Uterus (tissue), 4 donors: ENCODE data around the gene SLC25A48. TPM values are rescaled to one million over a fixed set of nuclear protein-coding genes. Genes with fewer than 3 reads are reported as not detected.

Source experiments
- DNase-seq, 2 donors: peaks; one replicate each; pipeline ENCODE4 v3.0.0-alpha.2; 2019 to 2020
- H3K27ac ChIP-seq, 2 donors: fragments of 200-600 bp; sonication (generic); 1 replicate in 1 of 2; 2 replicates in 1 of 2; pipeline ENCODE4 v1.5.1; 2016 to 2018
- H3K27me3 ChIP-seq, 2 donors: fragments of 200-600 bp; sonication (generic); one replicate each; pipeline ENCODE4 v1.5.1; 2018 to 2019; ENCODE audit warnings: control low read depth in 1 of 2
- H3K36me3 ChIP-seq, 2 donors: fragments of 200-600 bp; sonication (generic); one replicate each; pipeline ENCODE4 v1.5.1; 2019; ENCODE audit warnings: control low read depth in 1 of 2
- H3K4me1 ChIP-seq, 2 donors: fragments of 200-600 bp; sonication (generic); one replicate each; pipeline ENCODE4 v1.5.1; 2018 to 2019; ENCODE audit warnings: control low read depth in 1 of 2
- H3K4me3 ChIP-seq, 2 donors: fragments of 200-600 bp; sonication (generic); 1 replicate in 1 of 2; 2 replicates in 1 of 2; pipeline ENCODE4 v1.5.1; 2018 to 2019; ENCODE audit warnings: mild to moderate bottlenecking in 1 of 2
- H3K9me3 ChIP-seq, 2 donors: fragments of 200-600 bp; sonication (generic); one replicate each; pipeline ENCODE4 v1.5.1; 2019; ENCODE audit warnings: control low read depth in 1 of 2
- CTCF ChIP-seq, 4 experiments: fragments of 200-600 bp in 2 of 4; fragments of 450-650 bp in 2 of 4; sonication (generic) in 2 of 4; IDR thresholded peaks; one replicate each; pipeline ENCODE4 v1.5.1; 2016 to 2019; ENCODE audit warnings: antibody characterized with exemption in 4 of 4, mild to moderate bottlenecking in 2 of 4, moderate library complexity in 1 of 4
- POLR2A ChIP-seq, 2 donors: fragments of 450-650 bp; IDR thresholded peaks; one replicate each; pipeline ENCODE4 v1.6.1; 2016; ENCODE audit warnings: antibody characterized with exemption in 2 of 2, mild to moderate bottlenecking in 1 of 2, moderate library complexity in 1 of 2
- intact Hi-C: fragments of 100-400 bp; cut with DNase I; formaldehyde crosslinking; loops from one replicate; pipeline ENCODE4 v1.15.1; 2023; ENCODE audit warnings: low total_unique reads
- total RNA-seq, 4 donors: library from RNA; depleted of rRNA in 3 of 4; stranded (reverse); fragments of >200 nt in 3 of 4; gene quantifications; one replicate each; pipeline versions ENCODE4 v1.1.0 to v1.2.4, GENCODE V29; 2014 to 2023
- donor health status: DM: yes; HTN: yes; CAD: no.

The SLC25A48 gene
- total RNA-seq, 4 donors from 2014 or later = 0.14 TPM; not detected in 3

GRCh38 chr5:135850231-135850630 lies 15.8 kb downstream of the SLC25A48 start:
- H3K27ac ChIP-seq = no peak overlapping the region
- TF ChIP-seq CTCF (IDR thresholded peaks at IDR 0.05) = no peak
- TF ChIP-seq POLR2A (IDR thresholded peaks at IDR 0.05) = no peak

GRCh38 chr5:135850671-135851070 lies 16.2 kb downstream of the SLC25A48 start:
- H3K4me3 ChIP-seq = no peak overlapping the region
- DNase-seq = no peak
- intact Hi-C loops = no loop called here
- TF ChIP-seq POLR2A (IDR thresholded peaks at IDR 0.05) = no peak
- TF ChIP-seq CTCF (IDR thresholded peaks at IDR 0.05) = no peak
- no peak overlapping the region for H3K27ac ChIP-seq
- H3K27me3 ChIP-seq = no peaks in the 10 kb centered on the region
- H3K36me3 ChIP-seq = no peaks in the 10 kb centered on the region
- no peaks in the 10 kb centered on the region for H3K4me1 ChIP-seq
- no peaks in the 10 kb centered on the region for H3K9me3 ChIP-seq

More at GRCh38 chr5:135850231-135850630, 15.8 kb downstream of the SLC25A48 start:
- no peaks in the 10 kb centered on the region for H3K36me3 ChIP-seq
- no peaks in the 10 kb centered on the region for H3K4me1 ChIP-seq
- no peaks in the 10 kb centered on the region for H3K27me3 ChIP-seq
- DNase-seq = no peak
- H3K9me3 ChIP-seq = no peaks in the 10 kb centered on the region
- H3K4me3 ChIP-seq = no peak overlapping the region
- intact Hi-C loops = no loop called here

- Histone ChIP-seq H3K9me3 (no peaks in the 10 kb centered on the region), H3K27ac (no peak overlapping the region)
These were observed 16.9 kb downstream of the SLC25A48 start for GRCh38 chr5:135851186-135851914.

GRCh38 chr5:135851915-135852845 lies 17.7 kb downstream of the SLC25A48 start:
- H3K4me3 ChIP-seq = no peak overlapping the region
- no peak for DNase-seq
- no peaks in the 10 kb centered on the region for H3K4me1 ChIP-seq
- H3K27me3 ChIP-seq = no peaks in the 10 kb centered on the region
- TF ChIP-seq CTCF (IDR thresholded peaks at IDR 0.05) = no peak
- no peak for TF ChIP-seq POLR2A (IDR thresholded peaks at IDR 0.05)
- no peak overlapping the region for H3K27ac ChIP-seq
- no peaks in the 10 kb centered on the region for H3K9me3 ChIP-seq
- no peaks in the 10 kb centered on the region for H3K36me3 ChIP-seq
- intact Hi-C loops = no loop called here

More at GRCh38 chr5:135851186-135851914, 16.9 kb downstream of the SLC25A48 start:
- TF ChIP-seq CTCF (IDR thresholded peaks at IDR 0.05) (no peak), POLR2A (IDR thresholded peaks at IDR 0.05) (no peak)
- Histone ChIP-seq H3K4me3 (no peak overlapping the region), H3K36me3 (no peaks in the 10 kb centered on the region), H3K4me1 (no peaks in the 10 kb centered on the region), H3K27me3 (no peaks in the 10 kb centered on the region)
- no peak for DNase-seq
- intact Hi-C loops = no loop called here
